Liver (tissue), 9 donors: ENCODE measurements around the gene CCDC192. TPM values are rescaled to one million over a fixed set of nuclear protein-coding genes. Genes with fewer than 3 reads are reported as not detected.

ENCODE experiments used
- DNase-seq: peaks from one replicate; pipeline ENCODE4 v3.0.0-alpha.2; 2017; ENCODE audit warnings: low spot score
- H3K27ac ChIP-seq, 2 donors: one replicate each; pipeline ENCODE4 v1.7.0; 2013; ENCODE audit warnings: inconsistent platforms in 2 of 2, low read length in 2 of 2, control low read depth in 1 of 2, low read depth in 1 of 2, mild to moderate bottlenecking in 1 of 2
- H3K27me3 ChIP-seq, 4 donors: one replicate each; pipeline versions ENCODE4 v1.6.1 to v1.7.0; 2013; ENCODE audit warnings: low read length in 3 of 4, inconsistent platforms in 1 of 4, mild to moderate bottlenecking in 1 of 4, moderate library complexity in 1 of 4; ENCODE audit not compliant: control insufficient read depth in 4 of 4, insufficient read depth in 4 of 4
- H3K36me3 ChIP-seq, 4 donors: one replicate each; pipeline versions ENCODE4 v1.6.1 to v1.7.0; 2013; ENCODE audit warnings: low read length in 3 of 4, mild to moderate bottlenecking in 3 of 4, low read depth in 1 of 4, moderate library complexity in 1 of 4; ENCODE audit not compliant: control insufficient read depth in 4 of 4, insufficient read depth in 3 of 4
- H3K4me1 ChIP-seq, 4 donors: one replicate each; pipeline versions ENCODE4 v1.6.1 to v1.7.0; 2013; ENCODE audit warnings: low read length in 3 of 4, mild to moderate bottlenecking in 3 of 4, moderate library complexity in 1 of 4; ENCODE audit not compliant: control insufficient read depth in 4 of 4, insufficient read depth in 4 of 4
- H3K4me3 ChIP-seq, 3 donors: one replicate each; pipeline versions ENCODE4 v1.6.1 to v1.7.0; 2013; ENCODE audit warnings: low read length in 3 of 3, control low read depth in 1 of 3, low read depth in 1 of 3, mild to moderate bottlenecking in 1 of 3
- H3K9ac ChIP-seq, 2 donors: one replicate each; pipeline ENCODE4 v1.7.0; 2013; ENCODE audit warnings: low read length in 2 of 2, mild to moderate bottlenecking in 2 of 2, moderate library complexity in 2 of 2, control low read depth in 1 of 2, low read depth in 1 of 2
- H3K9me3 ChIP-seq, 4 donors: one replicate each; pipeline versions ENCODE4 v1.6.1 to v1.7.0; 2013; ENCODE audit warnings: low read length in 3 of 4; ENCODE audit not compliant: control insufficient read depth in 4 of 4
- ATF3 ChIP-seq: IDR thresholded peaks from 2 replicates; pipeline ENCODE4 v1.6.1; 2016; ENCODE audit warnings: antibody characterized with exemption
- CTCF ChIP-seq: fragments of 150-350 bp; IDR thresholded peaks from 2 replicates; pipeline ENCODE4 v1.5.1; 2017; ENCODE audit warnings: improper control_type of control experiment, low read depth, low read length; ENCODE audit not compliant: missing input control
- EGR1 ChIP-seq, 2 donors: IDR thresholded peaks; 2 replicates each; pipeline ENCODE4 v1.6.1; 2016 to 2018; ENCODE audit warnings: antibody characterized with exemption in 2 of 2, low read depth in 2 of 2
- FOXA1 ChIP-seq: IDR thresholded peaks from 2 replicates; pipeline ENCODE4 v1.6.1; 2016; ENCODE audit warnings: antibody characterized with exemption
- FOXA2 ChIP-seq: IDR thresholded peaks from 2 replicates; pipeline ENCODE4 v1.6.1; 2016; ENCODE audit warnings: antibody characterized with exemption
- GABPA ChIP-seq, 2 donors: IDR thresholded peaks in 1 of 2; conservative IDR thresholded peaks in 1 of 2; 2 replicates each; pipeline ENCODE4 v1.6.1; 2016; ENCODE audit warnings: antibody characterized with exemption in 2 of 2, mild to moderate bottlenecking in 1 of 2, moderate library complexity in 1 of 2
- HNF4A ChIP-seq, 2 donors: conservative IDR thresholded peaks; 2 replicates each; pipeline ENCODE4 v1.6.1; 2016; ENCODE audit warnings: antibody characterized with exemption in 2 of 2, mild to moderate bottlenecking in 2 of 2
- HNF4G ChIP-seq: IDR thresholded peaks from 2 replicates; pipeline ENCODE4 v1.6.1; 2016; ENCODE audit warnings: antibody characterized with exemption
- JUND ChIP-seq, 2 donors: IDR thresholded peaks; 2 replicates each; pipeline ENCODE4 v1.6.1; 2016; ENCODE audit warnings: antibody characterized with exemption in 2 of 2
- MAX ChIP-seq: IDR thresholded peaks from 2 replicates; pipeline ENCODE4 v1.6.1; 2016; ENCODE audit warnings: antibody characterized with exemption
- NR2F2 ChIP-seq: IDR thresholded peaks from 2 replicates; pipeline ENCODE4 v1.6.1; 2016; ENCODE audit warnings: antibody characterized with exemption
- RAD21 ChIP-seq, 2 donors: IDR thresholded peaks; 2 replicates each; pipeline ENCODE4 v1.6.1; 2016; ENCODE audit warnings: antibody characterized with exemption in 2 of 2, mild to moderate bottlenecking in 2 of 2
- REST ChIP-seq: IDR thresholded peaks from 2 replicates; pipeline ENCODE4 v1.6.1; 2016; ENCODE audit warnings: antibody characterized with exemption, mild to moderate bottlenecking
- RXRA ChIP-seq, 2 donors: IDR thresholded peaks; 2 replicates each; pipeline ENCODE4 v1.6.1; 2017 to 2018; ENCODE audit warnings: antibody characterized with exemption in 2 of 2, mild to moderate bottlenecking in 1 of 2
- SP1 ChIP-seq: IDR thresholded peaks from 2 replicates; pipeline ENCODE4 v1.6.1; 2018; ENCODE audit warnings: antibody characterized with exemption, mild to moderate bottlenecking
- TAF1 ChIP-seq: conservative IDR thresholded peaks from 2 replicates; pipeline ENCODE4 v1.6.1; 2016; ENCODE audit warnings: antibody characterized with exemption, mild to moderate bottlenecking
- YY1 ChIP-seq: IDR thresholded peaks from 2 replicates; pipeline ENCODE4 v1.6.1; 2016; ENCODE audit warnings: antibody characterized with exemption, mild to moderate bottlenecking
- WGBS: extraction: QIAGEN DNeasy Blood & Tissue Kit; methylation state at CpG from one replicate; pipeline ENCODE4 v1.1.7; 2013; 5-methylcytosine and 5-hydroxymethylcytosine counted together
- polyA plus RNA-seq, 2 donors: library from polyadenylated mRNA; stranded (reverse) in 1 of 2; unstranded in 1 of 2; fragments of 200-250 nt in 1 of 2; fragments of >200 nt in 1 of 2; fragmentation: Nextera tagmentation in 1 of 2; extraction: Ambion mirVana in 1 of 2; gene quantifications; one replicate each; pipeline versions ENCODE4 v1.2.1 to v1.2.3, GENCODE V29; 2013 to 2015
- total RNA-seq, 2 donors: library from RNA; depleted of rRNA; stranded (reverse); fragments of >200 nt; gene quantifications; one replicate each; pipeline ENCODE4 v1.2.3, GENCODE V29; 2014
- donor health status: healthy.
- donor health status: healthy.
- donor health status: healthy.
- donor health status: healthy.
- donor health status: healthy.

CCDC192 gene
- total and polyA plus RNA-seq, 4 donors = not detected

GRCh38 chr5:127813633-127814587 lies 110.7 kb downstream of the CCDC192 start:
- no peak overlapping the region for H3K4me3 ChIP-seq
- H3K9ac ChIP-seq = no peak overlapping the region
- no peaks in the 10 kb centered on the region for H3K4me1 ChIP-seq
- 70% methylated on average over 4 of the region's 4 CpGs for WGBS
- H3K36me3 ChIP-seq = no peaks in the 10 kb centered on the region
- no peak for TF ChIP-seq REST
- TF ChIP-seq HNF4G = no peak
- no peak for TF ChIP-seq YY1
- no peak for TF ChIP-seq ATF3
- no peak for TF ChIP-seq FOXA2
- TF ChIP-seq NR2F2 = no peak
- no peak for TF ChIP-seq RXRA (IDR thresholded peaks at IDR 0.05)
- no peak for TF ChIP-seq RAD21 (IDR thresholded peaks at IDR 0.05)
- TF ChIP-seq TAF1 = no peak
- TF ChIP-seq FOXA1 = no peak
- no peak for TF ChIP-seq GABPA (IDR thresholded peaks at IDR 0.05 in 1 of 2, conservative IDR thresholded peaks at IDR 0.05 in 1 of 2)
- TF ChIP-seq CTCF = no peak
- TF ChIP-seq EGR1 (IDR thresholded peaks at IDR 0.05; ENCODE audit: low read depth in 2 of 2) = no peak
- no peak for TF ChIP-seq JUND (IDR thresholded peaks at IDR 0.05)
- no peak for TF ChIP-seq SP1
- no peaks in the 10 kb centered on the region for H3K9me3 ChIP-seq
- DNase-seq = no peak
- no peaks in the 10 kb centered on the region for H3K27me3 ChIP-seq
- H3K27ac ChIP-seq = no peak overlapping the region

- Histone ChIP-seq H3K27ac (no peak overlapping the region), H3K4me3 (no peak overlapping the region), H3K4me1 (no peaks in the 10 kb centered on the region), H3K9me3 (no peaks in the 10 kb centered on the region), H3K9ac (no peak overlapping the region), H3K27me3 (no peaks in the 10 kb centered on the region), H3K36me3 (no peaks in the 10 kb centered on the region)
- DNase-seq = no peak
- WGBS = 74% methylated on average over 3 of the region's 3 CpGs
- no peak for TF ChIP-seq MAX
- no peak for TF ChIP-seq YY1
- no peak for TF ChIP-seq TAF1
- TF ChIP-seq HNF4G = no peak
- no peak for TF ChIP-seq CTCF
- no peak for TF ChIP-seq JUND (IDR thresholded peaks at IDR 0.05)
- no peak for TF ChIP-seq FOXA1
- TF ChIP-seq HNF4A (conservative IDR thresholded peaks at IDR 0.05) = no peak
- TF ChIP-seq ATF3 = no peak
- no peak for TF ChIP-seq RAD21 (IDR thresholded peaks at IDR 0.05)
- TF ChIP-seq REST = no peak
These were observed 111.4 kb downstream of the CCDC192 start for GRCh38 chr5:127814588-127814973.
